K562 (cell line): ENCODE results near the gene TMEM209. TPM values are rescaled to one million over a fixed set of nuclear protein-coding genes. Genes with fewer than 3 reads are reported as not detected.

Source experiments
- CHD1 ChIP-seq: fragments of 200-600 bp; sonication (generic); IDR thresholded peaks from one replicate; pipeline ENCODE4 v1.6.1; 2012; ENCODE audit warnings: mild to moderate bottlenecking, moderate library complexity, low read length, inconsistent platforms
- ETS2 ChIP-seq: IDR thresholded peaks from 2 replicates; pipeline ENCODE4 v1.6.1; 2016; ENCODE audit warnings: borderline replicate concordance, missing genetic modification characterization, mild to moderate bottlenecking, moderate library complexity, missing compliant biosample characterization; ENCODE audit not compliant: poor library complexity, severe bottlenecking
- FOXJ2 ChIP-seq: fragments of 200-800 bp; sonication (Bioruptor generic); IDR thresholded peaks from 2 replicates; pipeline ENCODE4 v1.6.1; 2016; ENCODE audit warnings: missing genetic modification characterization, missing compliant biosample characterization
- GATAD2B ChIP-seq: fragments of 450-650 bp; IDR thresholded peaks from 2 replicates; pipeline ENCODE4 v1.6.1; 2017; ENCODE audit warnings: mild to moderate bottlenecking, borderline replicate concordance
- ID3 ChIP-seq, 2 experiments: fragments of 250-450 bp in 1 of 2; fragments of 450-650 bp in 1 of 2; sonication (Bioruptor Pico) in 1 of 2; IDR thresholded peaks; 2 replicates each; pipeline versions ENCODE4 v1.6.1 to v1.8.0; 2016 to 2021; ENCODE audit warnings: mild to moderate bottlenecking in 2 of 2, moderate library complexity in 2 of 2, missing compliant biosample characterization in 1 of 2, missing genetic modification characterization in 1 of 2
- L3MBTL2 ChIP-seq: fragments of 450-650 bp; IDR thresholded peaks from 2 replicates; pipeline ENCODE4 v1.6.1; 2016; ENCODE audit warnings: mild to moderate bottlenecking, moderate library complexity
- NR1H2 ChIP-seq: sonication (generic); formaldehyde crosslinking; IDR thresholded peaks from 2 replicates; pipeline ENCODE4 v1.4.0; 2020; ENCODE audit warnings: mild to moderate bottlenecking, missing genetic modification reagents
- PREB ChIP-seq: sonication (generic); formaldehyde crosslinking; IDR thresholded peaks from 2 replicates; pipeline ENCODE4 v1.8.1; 2023; ENCODE audit warnings: mild to moderate bottlenecking, missing genetic modification reagents
- SAFB2 ChIP-seq: fragments of 200-400 bp; formaldehyde crosslinking; IDR thresholded peaks from 2 replicates; pipeline ENCODE4 v1.6.1; 2018; ENCODE audit warnings: borderline replicate concordance, low read length, low read depth, moderate library complexity; ENCODE audit not compliant: severe bottlenecking
- SP1 ChIP-seq: sonication (generic); formaldehyde crosslinking; IDR thresholded peaks from 2 replicates; pipeline ENCODE4 v1.8.1; 2022; ENCODE audit warnings: mild to moderate bottlenecking, missing genetic modification reagents
- TEAD4 ChIP-seq, 2 experiments: sonication (generic) in 1 of 2; formaldehyde crosslinking in 1 of 2; IDR thresholded peaks; 2 replicates each; pipeline versions ENCODE4 v1.6.1 to v1.8.0; 2012 to 2022; ENCODE audit warnings: borderline replicate concordance in 1 of 2, inconsistent platforms in 1 of 2, low read length in 1 of 2, mild to moderate bottlenecking in 1 of 2, missing genetic modification reagents in 1 of 2
- ZBED1 ChIP-seq: IDR thresholded peaks from 2 replicates; pipeline ENCODE4 v1.6.1; 2014
- ZBTB17 ChIP-seq: fragments of 450-650 bp; formaldehyde crosslinking; IDR thresholded peaks from 2 replicates; pipeline ENCODE4 v1.4.0; 2020; ENCODE audit warnings: mild to moderate bottlenecking
- ZBTB34 ChIP-seq: fragments of 250-450 bp; sonication (Bioruptor Pico); IDR thresholded peaks from 2 replicates; pipeline ENCODE4 v1.8.0; 2021; ENCODE audit warnings: mild to moderate bottlenecking, moderate library complexity
- ZKSCAN8 ChIP-seq: fragments of 200-800 bp; sonication (Bioruptor generic); IDR thresholded peaks from 2 replicates; pipeline ENCODE4 v1.6.1; 2016; ENCODE audit warnings: missing genetic modification characterization, missing compliant biosample characterization
- ZNF143 ChIP-seq: sonication (generic); formaldehyde crosslinking; IDR thresholded peaks from 2 replicates; pipeline ENCODE4 v1.9.0; 2022; ENCODE audit warnings: mild to moderate bottlenecking, missing genetic modification reagents
- ZNF318 ChIP-seq, 2 experiments: fragments of 450-650 bp; IDR thresholded peaks; 2 replicates each; pipeline ENCODE4 v1.6.1; 2016; ENCODE audit warnings: mild to moderate bottlenecking in 2 of 2, borderline replicate concordance in 1 of 2, low read depth in 1 of 2, moderate library complexity in 1 of 2
- polyA plus RNA-seq, 8 experiments: library from polyadenylated mRNA; depleted of rRNA in 4 of 8; stranded (reverse) in 5 of 8; unstranded in 3 of 8; fragments of >200 nt; fragmentation: Nextera tagmentation in 2 of 8; fragmentation: Illumina TruSeq in 1 of 8; extraction: Ambion mirVana in 2 of 8; extraction: Trizol in 1 of 8; gene quantifications; 2 replicates each; pipeline versions ENCODE4 v1.2.1 to v1.2.3, GENCODE V29; 2011 to 2014; ENCODE audit warnings: inconsistent platforms in 1 of 8, missing spikeins in 1 of 8
- total RNA-seq, 7 experiments: library from RNA; depleted of rRNA in 6 of 7; stranded (reverse); fragments of >200 nt in 6 of 7; fragmentation: Illumina TruSeq in 2 of 7; extraction: Trizol in 2 of 7; gene quantifications; 2 replicates each; pipeline versions ENCODE4 v1.2.1 to v1.2.3, GENCODE V29; 2011 to 2021; ENCODE audit warnings: low replicate concordance in 1 of 7

The TMEM209 gene
- total and polyA plus RNA-seq, 9 of the 15 experiments (the other 6 are each of a cell fraction or from before 2014, with no cell fraction given), result 36.8 to 116 (median 76.6) TPM

- TF ChIP-seq ZBED1, result no peak
- no peak for TF ChIP-seq ETS2 (tag)
- TF ChIP-seq ZBTB17 (CRISPR knock-in tag), result no peak
- TF ChIP-seq ZBTB34, result peak; percentile 55; the same call in 1 of the 2 replicates
- TF ChIP-seq SP1 (CRISPR knock-in tag), result no peak
- TF ChIP-seq PREB (CRISPR knock-in tag), result no peak
- TF ChIP-seq CHD1, result no peak
- TF ChIP-seq ID3 (CRISPR knock-in tag; IDR thresholded peaks at IDR 0.05), result no peak
- 0 out of 2 replicates have a peak, but pooled peaks have one; percentile 37 for TF ChIP-seq ID3 (tag; IDR thresholded peaks at IDR 0.05)
- no peak for TF ChIP-seq ZNF318 (IDR thresholded peaks at IDR 0.05; ENCODE audit: borderline replicate concordance in 1 of 2, low read depth in 1 of 2)
- no peak for TF ChIP-seq L3MBTL2
- no peak for TF ChIP-seq ZKSCAN8 (CRISPR knock-in tag)
- no peak for TF ChIP-seq GATAD2B
- no peak for TF ChIP-seq NR1H2 (CRISPR knock-in tag)
- TF ChIP-seq SAFB2, result no peak
- TF ChIP-seq TEAD4 (IDR thresholded peaks at IDR 0.05; ENCODE audit: low read length), result no peak
- no peak for TF ChIP-seq TEAD4 (CRISPR knock-in tag; IDR thresholded peaks at IDR 0.05; ENCODE audit: borderline replicate concordance)
- TF ChIP-seq ZNF143 (CRISPR knock-in tag), result no peak
- TF ChIP-seq FOXJ2 (tag), result no peak
Measured at GRCh38 chr7:130226333-130226732, 21.1 kb upstream of the TMEM209 start (continued).
